GM12878 (cell line): ENCODE measurements around the gene SFXN4. TPM values are rescaled to one million over a fixed set of nuclear protein-coding genes. Genes with fewer than 3 reads are reported as not detected.
"Not testable (repeated sequence)": the region's sequence is repeated elsewhere in the genome, so short reads cannot be mapped to it uniquely, and the experiment has no call there.

Experiments
- ATAC-seq: fragments of 200-7000 bp; cut with Tn5 transposase; 3 replicates; pipeline ENCODE4 v1.9.1; 2020; ENCODE audit warnings: mild to moderate bottlenecking, moderate library complexity
- BruUV-seq: library from RNA; stranded (reverse); fragments of 400-500 nt; replicated peaks from 2 replicates; lab custom pipeline; 2021; lab: Mats Ljungman, UMichigan
- CTCF ChIA-PET: fragments of 300-600 bp; sonication (Branson Sonifier 250); formaldehyde crosslinking; extraction: SDS; loops from one replicate; lab custom pipeline; 2021; ENCODE audit warnings: inconsistent platforms; lab: Yijun Ruan, JAX
- POLR2A ChIA-PET: fragments of 350-600 bp; formaldehyde crosslinking; extraction: SDS; loops from one replicate; lab custom pipeline; 2021; ENCODE audit warnings: inconsistent platforms; lab: Charles Lee
- RAD21 ChIA-PET: fragments of 300-600 bp; sonication (Branson Sonifier 250); formaldehyde crosslinking; loops from one replicate; lab custom pipeline; 2023; ENCODE audit warnings: antibody characterized with exemption; ENCODE audit not compliant: unreplicated experiment; lab: Charles Lee
- SMC1A ChIA-PET: fragments of 300-600 bp; sonication (Branson Sonifier 250); formaldehyde crosslinking; loops from one replicate; lab custom pipeline; 2023; ENCODE audit not compliant: unreplicated experiment, uncharacterized antibody; lab: Charles Lee
- DNase-seq: peaks from one replicate; pipeline ENCODE4 v3.0.0-alpha.2; 2011; ENCODE audit warnings: low read depth, low spot score
- FAIRE-seq: peaks from 3 replicates; lab custom pipeline; 2011; peaks lifted over from hg19 to GRCh38; lab: Jason Lieb, UNC
- H2AFZ ChIP-seq: 2 replicates; pipeline ENCODE4 v1.6.0; 2011; ENCODE audit warnings: low read depth, low read length, control low read depth; ENCODE audit not compliant: control insufficient read depth
- H3K27ac ChIP-seq: 2 replicates; pipeline ENCODE4 v1.5.1; 2011; ENCODE audit warnings: control low read depth; ENCODE audit not compliant: control insufficient read depth, insufficient read depth
- H3K27me3 ChIP-seq, 2 experiments: replicated peaks in 1 of 2; 2 replicates each; pipeline versions ENCODE4 v1.6.0 to v1.6.1; 2011; ENCODE audit warnings: low read length in 1 of 2; ENCODE audit not compliant: control insufficient read depth in 2 of 2, insufficient read depth in 2 of 2
- H3K36me3 ChIP-seq, 2 experiments: 2 replicates each; pipeline ENCODE4 v1.5.1; 2011; ENCODE audit warnings: low read length in 1 of 2; ENCODE audit not compliant: control insufficient read depth in 2 of 2, insufficient read depth in 2 of 2
- H3K4me1 ChIP-seq: 2 replicates; pipeline ENCODE4 v1.6.1; 2011; ENCODE audit warnings: mild to moderate bottlenecking, low read length, moderate library complexity, mixed read lengths; ENCODE audit not compliant: control insufficient read depth, insufficient read depth
- H3K4me2 ChIP-seq: 2 replicates; pipeline ENCODE4 v1.6.0; 2011; ENCODE audit warnings: control low read depth; ENCODE audit not compliant: control insufficient read depth, insufficient read depth
- H3K4me3 ChIP-seq: fragments of 200-600 bp; sonication (generic); 2 replicates; pipeline ENCODE4 v1.5.1; 2016
- H3K79me2 ChIP-seq: 2 replicates; pipeline ENCODE4 v1.6.0; 2011; ENCODE audit warnings: low read length; ENCODE audit not compliant: control insufficient read depth, insufficient read depth
- H3K9ac ChIP-seq: 2 replicates; pipeline ENCODE4 v1.8.0; 2011; ENCODE audit warnings: low read length, control low read depth, mixed read lengths; ENCODE audit not compliant: control insufficient read depth, insufficient read depth
- H3K9me3 ChIP-seq: replicated peaks from 3 replicates; pipeline ENCODE4 v1.5.1; 2011; ENCODE audit warnings: mild to moderate bottlenecking, low read length; ENCODE audit not compliant: control insufficient read depth, insufficient read depth
- H4K20me1 ChIP-seq: 2 replicates; pipeline ENCODE4 v1.6.0; 2011; ENCODE audit not compliant: control insufficient read depth, insufficient read depth
- GABPA ChIP-seq: IDR thresholded peaks from 2 replicates; pipeline ENCODE4 v1.6.1; 2014; ENCODE audit warnings: antibody characterized with exemption, low read depth, mild to moderate bottlenecking, inconsistent platforms
- IKZF1 ChIP-seq: fragments of 450-650 bp; conservative IDR thresholded peaks from 2 replicates; pipeline ENCODE4 v1.6.1; 2017; ENCODE audit warnings: antibody characterized with exemption, mild to moderate bottlenecking
- NBN ChIP-seq: fragments of 450-650 bp; IDR thresholded peaks from 2 replicates; pipeline ENCODE4 v1.6.1; 2016
- NFYB ChIP-seq: IDR thresholded peaks from 2 replicates; pipeline ENCODE4 v1.6.1; 2011; ENCODE audit warnings: low read depth, mild to moderate bottlenecking, low read length, improper control_type of control experiment, moderate library complexity; ENCODE audit not compliant: insufficient read depth
- SIN3A ChIP-seq: IDR thresholded peaks from 2 replicates; pipeline ENCODE4 v1.6.1; 2012; ENCODE audit warnings: low read depth, low read length, improper control_type of control experiment
- WGBS: methylation state at CpG from one replicate; pipeline ENCODE4 v1.1.6; 2016; ENCODE audit warnings: low lambda C conversion rate; ENCODE audit not compliant: insufficient replicate concordance, insufficient coverage; ENCODE audit errors: missing lambda C conversion rate; 5-methylcytosine and 5-hydroxymethylcytosine counted together
- in situ Hi-C: fragments of 300-500 bp; cut with MboI; formaldehyde crosslinking; loops from 9 replicates; pipeline ENCODE4 v1.14.3; 2018; ENCODE audit warnings: mixed read lengths
- intact Hi-C: fragments of 100-400 bp; cut with micrococcal nuclease; formaldehyde crosslinking; loops from one replicate; pipeline ENCODE4 v1.14.2; 2022; ENCODE audit not compliant: unreplicated experiment
- polyA plus RNA-seq, 11 experiments: library from polyadenylated mRNA; depleted of rRNA in 4 of 11; unstranded in 6 of 11; stranded (reverse) in 5 of 11; fragments of >200 nt; fragmentation: Nextera tagmentation in 4 of 11; fragmentation: Illumina TruSeq in 1 of 11; extraction: Ambion mirVana in 4 of 11; extraction: Trizol in 1 of 11; gene quantifications; 1 replicate in 1 of 11; 2 replicates in 10 of 11; pipeline versions ENCODE4 v1.2.1 to v1.2.3, GENCODE V29; 2011 to 2016; ENCODE audit warnings: inconsistent platforms in 2 of 11, missing spikeins in 2 of 11, low read depth in 1 of 11
- total RNA-seq, 4 experiments: library from RNA; depleted of rRNA in 3 of 4; stranded (reverse); fragments of >200 nt in 3 of 4; fragmentation: Illumina TruSeq in 1 of 4; extraction: Trizol in 1 of 4; gene quantifications; 2 replicates each; pipeline versions ENCODE4 v1.2.1 to v1.2.3, GENCODE V29; 2013 to 2021

SFXN4 gene
- total and polyA plus RNA-seq, 10 of the 15 experiments (the other 5 are each of a cell fraction or from before 2014, with no cell fraction given): 40.7 to 111 (median 48.8) TPM

DNA sequence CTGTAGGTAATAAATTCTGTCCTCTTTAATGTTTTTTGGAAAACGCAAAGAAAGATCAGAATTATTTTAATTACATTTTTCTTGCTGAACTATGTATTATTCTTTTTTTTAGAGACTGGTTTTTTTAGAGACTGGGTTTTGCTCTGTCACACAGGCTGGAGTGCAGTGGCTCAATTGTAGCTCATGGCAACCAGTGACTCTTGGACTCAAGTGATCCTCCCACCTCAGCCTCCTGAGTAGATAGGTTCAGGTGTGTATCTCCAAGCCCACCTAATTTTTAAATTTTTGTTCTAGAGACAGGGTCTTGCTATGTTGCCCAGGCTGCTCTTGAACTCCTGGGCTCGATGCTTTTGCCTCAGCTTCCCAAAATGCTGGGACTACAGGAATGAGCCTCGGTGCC, 66.9 kb downstream of the SFXN4 start:
- ATAC-seq (no peak), DNase-seq (no peak), FAIRE-seq (no peak)
- H4K20me1 ChIP-seq: no peaks in the 10 kb centered on the region
- no peak overlapping the region for H3K4me2 ChIP-seq
- WGBS: 63% methylated on average over 3 of the region's 3 CpGs
- H3K9ac ChIP-seq: no peak overlapping the region
- in situ Hi-C loops (no loop called here), intact Hi-C loops (no loop called here)
- H3K27ac ChIP-seq: no peak overlapping the region
- ChIA-PET CTCF (interaction anchor here (0.6 kb wide), 1 partner anchor 856 kb away, joined by 3 read pairs; no protein-coding TSS in a partner anchor), SMC1A (interaction anchor here (0.6 to 1.4 kb wide), 3 partner anchors 11 to 19 kb away, joined by 3 read pairs; no protein-coding TSS in a partner anchor), POLR2A (interaction anchor here (1.1 kb wide), 1 partner anchor 14 kb away, joined by 3 read pairs; no protein-coding TSS in a partner anchor), RAD21 (no interaction called here)
- no peaks in the 10 kb centered on the region for H3K79me2 ChIP-seq
- H3K27me3 ChIP-seq: no peaks in the 10 kb centered on the region
- H3K4me1 ChIP-seq: no peaks in the 10 kb centered on the region; the same call in 1 of the 2 replicates
- TF ChIP-seq SIN3A: no peak
- no peak for TF ChIP-seq IKZF1
- TF ChIP-seq NBN: no peak
- no peak for TF ChIP-seq GABPA
- TF ChIP-seq NFYB: no peak
- BruUV-seq: no TSS peak
- H3K36me3 ChIP-seq: no peaks in the 10 kb centered on the region
- H3K4me3 ChIP-seq: no peak overlapping the region
- no peaks in the 10 kb centered on the region for H3K9me3 ChIP-seq
- no peak overlapping the region for H2AFZ ChIP-seq

DNA sequence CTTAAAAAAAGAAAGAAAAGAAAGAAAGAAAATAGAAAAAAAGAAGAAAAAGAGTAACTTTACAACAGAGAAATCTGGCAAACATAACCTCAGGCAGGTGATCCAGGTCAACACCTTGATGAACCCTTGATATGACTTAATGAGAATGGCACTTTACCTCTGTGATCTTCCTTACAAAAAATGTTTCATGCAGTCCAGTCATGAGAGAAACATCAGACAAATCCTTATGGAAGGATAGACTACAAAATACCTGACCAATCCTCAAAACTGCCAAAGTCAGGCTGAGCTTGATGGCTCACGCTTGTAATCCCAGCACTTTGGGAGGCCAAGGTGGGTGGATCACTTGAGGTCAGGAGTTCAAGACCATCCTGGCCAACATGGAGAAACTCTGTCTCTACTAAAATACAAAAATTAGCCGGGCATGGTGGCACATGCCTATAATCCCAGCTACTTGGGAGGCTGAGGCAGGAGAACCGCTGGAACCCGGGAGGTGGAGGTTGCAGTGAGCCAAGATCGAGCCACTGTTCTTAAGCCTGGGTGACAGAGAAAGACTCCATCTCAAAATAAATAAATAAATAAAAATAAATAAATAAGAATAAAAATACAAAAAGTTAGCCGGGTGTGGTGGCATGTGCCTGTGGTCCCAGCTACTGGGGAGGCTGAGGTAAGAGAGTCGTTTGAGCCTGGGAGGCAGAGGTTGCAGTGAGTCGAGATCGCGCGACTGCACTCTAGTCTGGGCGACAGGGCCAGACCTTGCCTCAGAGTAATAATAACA, 68.7 kb downstream of the SFXN4 start:
- ChIA-PET POLR2A (interaction anchor here (0.6 kb wide), 1 partner anchor 43 kb away, joined by 3 read pairs; no protein-coding TSS in a partner anchor), SMC1A (interaction anchor here (1.3 kb wide), 2 partner anchors 11 to 14 kb away, joined by 3 to 4 read pairs; no protein-coding TSS in a partner anchor), CTCF (interaction anchor here (1.0 kb wide), 2 partner anchors 13 to 103 kb away, joined by 3 to 4 read pairs; no protein-coding TSS in a partner anchor)
- H3K27me3 ChIP-seq, H3K4me2 ChIP-seq, H3K36me3 ChIP-seq, in situ Hi-C loops, FAIRE-seq, DNase-seq, intact Hi-C loops, H3K9me3 ChIP-seq, H3K4me3 ChIP-seq, RAD21 ChIA-PET, H2AFZ ChIP-seq, BruUV-seq, H3K27ac ChIP-seq, H3K4me1 ChIP-seq, ATAC-seq, H4K20me1 ChIP-seq, H3K79me2 ChIP-seq, H3K9ac ChIP-seq: not testable (repeated sequence)
- 91% methylated on average over 12 of the region's 12 CpGs for WGBS
